ENCODE data around the gene LGALS7B.

DNA sequence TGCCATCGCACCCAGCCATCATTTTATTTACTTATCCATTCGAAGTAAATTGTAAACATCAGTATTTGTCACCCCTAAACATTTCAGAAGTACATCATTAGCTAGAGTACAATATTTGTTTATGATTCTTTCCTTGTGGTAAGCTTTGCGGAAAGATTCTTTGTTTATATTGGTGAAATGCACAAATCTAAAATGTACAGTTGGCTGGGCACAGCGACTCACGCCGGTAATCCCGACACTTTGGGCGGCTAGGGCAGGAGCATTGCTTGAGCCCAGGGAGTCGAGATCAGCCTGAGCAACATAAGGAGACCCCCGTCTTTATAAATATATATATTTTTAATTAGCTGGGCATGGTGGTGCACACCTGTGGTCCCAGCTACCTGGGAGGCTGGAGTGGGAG, 10.1 kb downstream of the LGALS7B start:
- TF ChIP-seq POLR2AphosphoS5 (IDR thresholded peaks at IDR 0.05; ENCODE audit: low read depth, low read length) (no peak), POLR2A (IDR thresholded peaks at IDR 0.05; ENCODE audit: low read depth, low read length) (no peak), PAX5 (IDR thresholded peaks at IDR 0.05; ENCODE audit: insufficient read depth, low read length, severe bottlenecking) (no peak), SPI1 (IDR thresholded peaks at IDR 0.05; ENCODE audit: low read depth, low read length) (no peak)
